GM12878 (cell line): ENCODE measurements around the gene SPTBN2. TPM values are rescaled to one million over a fixed set of nuclear protein-coding genes. Genes with fewer than 3 reads are reported as not detected.

Source experiments
- ATAC-seq: fragments of 200-7000 bp; cut with Tn5 transposase; 3 replicates; pipeline ENCODE4 v1.9.1; 2020; ENCODE audit warnings: mild to moderate bottlenecking, moderate library complexity
- BruUV-seq: library from RNA; stranded (reverse); fragments of 400-500 nt; replicated peaks from 2 replicates; lab custom pipeline; 2021; lab: Mats Ljungman, UMichigan
- CTCF ChIA-PET: fragments of 300-600 bp; sonication (Branson Sonifier 250); formaldehyde crosslinking; extraction: SDS; loops from one replicate; lab custom pipeline; 2021; ENCODE audit warnings: inconsistent platforms; lab: Yijun Ruan, JAX
- POLR2A ChIA-PET: fragments of 350-600 bp; formaldehyde crosslinking; extraction: SDS; loops from one replicate; lab custom pipeline; 2021; ENCODE audit warnings: inconsistent platforms; lab: Charles Lee
- RAD21 ChIA-PET: fragments of 300-600 bp; sonication (Branson Sonifier 250); formaldehyde crosslinking; loops from one replicate; lab custom pipeline; 2023; ENCODE audit warnings: antibody characterized with exemption; ENCODE audit not compliant: unreplicated experiment; lab: Charles Lee
- SMC1A ChIA-PET: fragments of 300-600 bp; sonication (Branson Sonifier 250); formaldehyde crosslinking; loops from one replicate; lab custom pipeline; 2023; ENCODE audit not compliant: unreplicated experiment, uncharacterized antibody; lab: Charles Lee
- DNase-seq: peaks from one replicate; pipeline ENCODE4 v3.0.0-alpha.2; 2011; ENCODE audit warnings: low read depth, low spot score
- FAIRE-seq: peaks from 3 replicates; lab custom pipeline; 2011; peaks lifted over from hg19 to GRCh38; lab: Jason Lieb, UNC
- H2AFZ ChIP-seq: 2 replicates; pipeline ENCODE4 v1.6.0; 2011; ENCODE audit warnings: low read depth, low read length, control low read depth; ENCODE audit not compliant: control insufficient read depth
- H3K27ac ChIP-seq: 2 replicates; pipeline ENCODE4 v1.5.1; 2011; ENCODE audit warnings: control low read depth; ENCODE audit not compliant: control insufficient read depth, insufficient read depth
- H3K27me3 ChIP-seq, 2 experiments: replicated peaks in 1 of 2; 2 replicates each; pipeline versions ENCODE4 v1.6.0 to v1.6.1; 2011; ENCODE audit warnings: low read length in 1 of 2; ENCODE audit not compliant: control insufficient read depth in 2 of 2, insufficient read depth in 2 of 2
- H3K36me3 ChIP-seq, 2 experiments: 2 replicates each; pipeline ENCODE4 v1.5.1; 2011; ENCODE audit warnings: low read length in 1 of 2; ENCODE audit not compliant: control insufficient read depth in 2 of 2, insufficient read depth in 2 of 2
- H3K4me1 ChIP-seq: 2 replicates; pipeline ENCODE4 v1.6.1; 2011; ENCODE audit warnings: mild to moderate bottlenecking, low read length, moderate library complexity, mixed read lengths; ENCODE audit not compliant: control insufficient read depth, insufficient read depth
- H3K4me2 ChIP-seq: 2 replicates; pipeline ENCODE4 v1.6.0; 2011; ENCODE audit warnings: control low read depth; ENCODE audit not compliant: control insufficient read depth, insufficient read depth
- H3K4me3 ChIP-seq: fragments of 200-600 bp; sonication (generic); 2 replicates; pipeline ENCODE4 v1.5.1; 2016
- H3K79me2 ChIP-seq: 2 replicates; pipeline ENCODE4 v1.6.0; 2011; ENCODE audit warnings: low read length; ENCODE audit not compliant: control insufficient read depth, insufficient read depth
- H3K9ac ChIP-seq: 2 replicates; pipeline ENCODE4 v1.8.0; 2011; ENCODE audit warnings: low read length, control low read depth, mixed read lengths; ENCODE audit not compliant: control insufficient read depth, insufficient read depth
- H3K9me3 ChIP-seq: replicated peaks from 3 replicates; pipeline ENCODE4 v1.5.1; 2011; ENCODE audit warnings: mild to moderate bottlenecking, low read length; ENCODE audit not compliant: control insufficient read depth, insufficient read depth
- H4K20me1 ChIP-seq: 2 replicates; pipeline ENCODE4 v1.6.0; 2011; ENCODE audit not compliant: control insufficient read depth, insufficient read depth
- CBX3 ChIP-seq: fragments of 200-600 bp; sonication (generic); IDR thresholded peaks from 2 replicates; pipeline ENCODE4 v1.6.1; 2016; ENCODE audit warnings: low read depth, borderline replicate concordance
- E2F8 ChIP-seq: fragments of 450-650 bp; IDR thresholded peaks from 2 replicates; pipeline ENCODE4 v1.6.1; 2018; ENCODE audit warnings: mild to moderate bottlenecking, low read depth, moderate library complexity; ENCODE audit not compliant: partially characterized antibody
- MYB ChIP-seq: fragments of 150-350 bp; IDR thresholded peaks from 2 replicates; pipeline ENCODE4 v1.6.1; 2014; ENCODE audit warnings: mild to moderate bottlenecking, low read depth, low read length, borderline replicate concordance
- PML ChIP-seq: IDR thresholded peaks from 2 replicates; pipeline ENCODE4 v1.6.1; 2012; ENCODE audit warnings: low read length, inconsistent platforms
- SMARCA5 ChIP-seq: fragments of 450-650 bp; IDR thresholded peaks from 2 replicates; pipeline ENCODE4 v1.6.1; 2017; ENCODE audit warnings: mild to moderate bottlenecking
- SRF ChIP-seq, 2 experiments: IDR thresholded peaks; 2 replicates each; pipeline ENCODE4 v1.6.1; 2011; ENCODE audit warnings: low read depth in 2 of 2, low read length in 2 of 2, mild to moderate bottlenecking in 1 of 2, moderate library complexity in 1 of 2
- ZBED1 ChIP-seq: IDR thresholded peaks from 2 replicates; pipeline ENCODE4 v1.6.1; 2016; ENCODE audit warnings: borderline replicate concordance
- ZNF592 ChIP-seq: fragments of 450-650 bp; IDR thresholded peaks from 2 replicates; pipeline ENCODE4 v1.6.1; 2017; ENCODE audit warnings: mild to moderate bottlenecking, moderate library complexity
- in situ Hi-C: fragments of 300-500 bp; cut with MboI; formaldehyde crosslinking; loops from 9 replicates; pipeline ENCODE4 v1.14.3; 2018; ENCODE audit warnings: mixed read lengths
- intact Hi-C: fragments of 100-400 bp; cut with micrococcal nuclease; formaldehyde crosslinking; loops from one replicate; pipeline ENCODE4 v1.14.2; 2022; ENCODE audit not compliant: unreplicated experiment
- polyA plus RNA-seq, 11 experiments: library from polyadenylated mRNA; depleted of rRNA in 4 of 11; unstranded in 6 of 11; stranded (reverse) in 5 of 11; fragments of >200 nt; fragmentation: Nextera tagmentation in 4 of 11; fragmentation: Illumina TruSeq in 1 of 11; extraction: Ambion mirVana in 4 of 11; extraction: Trizol in 1 of 11; gene quantifications; 1 replicate in 1 of 11; 2 replicates in 10 of 11; pipeline versions ENCODE4 v1.2.1 to v1.2.3, GENCODE V29; 2011 to 2016; ENCODE audit warnings: inconsistent platforms in 2 of 11, missing spikeins in 2 of 11, low read depth in 1 of 11
- total RNA-seq, 4 experiments: library from RNA; depleted of rRNA in 3 of 4; stranded (reverse); fragments of >200 nt in 3 of 4; fragmentation: Illumina TruSeq in 1 of 4; extraction: Trizol in 1 of 4; gene quantifications; 2 replicates each; pipeline versions ENCODE4 v1.2.1 to v1.2.3, GENCODE V29; 2013 to 2021
- TF ChIP-seq, protein P1 (sequence below): fragments of 450-650 bp; IDR thresholded peaks from 2 replicates; pipeline ENCODE4 v1.6.1; 2018; ENCODE audit warnings: borderline replicate concordance, mild to moderate bottlenecking; ENCODE audit not compliant: partially characterized antibody

Gene SPTBN2
- total and polyA plus RNA-seq, 10 of the 15 experiments (the other 5 are each of a cell fraction or from before 2014, with no cell fraction given) = 0.38 to 1.0 (median 0.69) TPM; not detected in 5

- no peak for TF ChIP-seq E2F8
- no peak for TF ChIP-seq MYB
- no peak for TF ChIP-seq CBX3
- no peak for TF ChIP-seq ZBED1
- TF ChIP-seq SMARCA5 = no peak
Observed at GRCh38 chr11:66728693-66729385, at the start of gene SPTBN2 (continued).

GRCh38 chr11:66768818-66769217, 39.8 kb upstream of the SPTBN2 start:
- RAD21 ChIA-PET = interaction anchor here (1.5 kb wide), 1 partner anchor 66 kb away, joined by 3 read pairs; no protein-coding TSS in a partner anchor
- intact Hi-C loops = no loop called here
- no peak for ATAC-seq
- Histone ChIP-seq H3K36me3 (no peaks in the 10 kb centered on the region), H2AFZ (no peak overlapping the region), H3K79me2 (no peaks in the 10 kb centered on the region), H3K27me3 (no peaks in the 10 kb centered on the region), H4K20me1 (no peaks in the 10 kb centered on the region), H3K9ac (no peak overlapping the region), H3K4me3 (no peak overlapping the region), H3K27ac (no peak overlapping the region), H3K4me1 (no peaks in the 10 kb centered on the region), H3K9me3 (no peaks in the 10 kb centered on the region), H3K4me2 (no peak overlapping the region)
- FAIRE-seq = no peak
- POLR2A ChIA-PET = interaction anchor here (0.7 to 2.0 kb wide), 3 partner anchors 10 to 124 kb away, joined by 3 to 4 read pairs (median 4); no protein-coding TSS in a partner anchor
- CTCF ChIA-PET = no interaction called here
- no peak for DNase-seq
- BruUV-seq = no TSS peak
- in situ Hi-C loops = no loop called here
- SMC1A ChIA-PET = interaction anchor here (0.8 to 2.5 kb wide), 5 partner anchors 9 to 338 kb away, joined by 3 to 7 read pairs (median 3); no protein-coding TSS in a partner anchor
- TF ChIP-seq, protein P1, sequence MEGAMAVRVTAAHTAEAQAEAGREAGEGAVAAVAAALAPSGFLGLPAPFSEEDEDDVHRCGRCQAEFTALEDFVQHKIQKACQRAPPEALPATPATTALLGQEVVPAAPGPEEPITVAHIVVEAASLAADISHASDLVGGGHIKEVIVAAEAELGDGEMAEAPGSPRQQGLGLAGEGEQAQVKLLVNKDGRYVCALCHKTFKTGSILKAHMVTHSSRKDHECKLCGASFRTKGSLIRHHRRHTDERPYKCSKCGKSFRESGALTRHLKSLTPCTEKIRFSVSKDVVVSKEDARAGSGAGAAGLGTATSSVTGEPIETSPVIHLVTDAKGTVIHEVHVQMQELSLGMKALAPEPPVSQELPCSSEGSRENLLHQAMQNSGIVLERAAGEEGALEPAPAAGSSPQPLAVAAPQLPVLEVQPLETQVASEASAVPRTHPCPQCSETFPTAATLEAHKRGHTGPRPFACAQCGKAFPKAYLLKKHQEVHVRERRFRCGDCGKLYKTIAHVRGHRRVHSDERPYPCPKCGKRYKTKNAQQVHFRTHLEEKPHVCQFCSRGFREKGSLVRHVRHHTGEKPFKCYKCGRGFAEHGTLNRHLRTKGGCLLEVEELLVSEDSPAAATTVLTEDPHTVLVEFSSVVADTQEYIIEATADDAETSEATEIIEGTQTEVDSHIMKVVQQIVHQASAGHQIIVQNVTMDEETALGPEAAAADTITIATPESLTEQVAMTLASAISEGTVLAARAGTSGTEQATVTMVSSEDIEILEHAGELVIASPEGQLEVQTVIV = no peak
- TF ChIP-seq PML = no peak
- TF ChIP-seq SRF (IDR thresholded peaks at IDR 0.05; ENCODE audit: low read depth in 2 of 2, low read length in 2 of 2) = no peak
- TF ChIP-seq ZNF592 = no peak
